ENCODE data around the gene PNKP. TPM values are rescaled to one million over a fixed set of nuclear protein-coding genes. Genes with fewer than 3 reads are reported as not detected.
A peak's percentile ranks its signal among the peaks of the same experiment; 100 is the strongest.

PNKP gene
- total RNA-seq, 4 donors from 2014 or later, result 14.9 to 43.4 (median 21.1) TPM

DNA sequence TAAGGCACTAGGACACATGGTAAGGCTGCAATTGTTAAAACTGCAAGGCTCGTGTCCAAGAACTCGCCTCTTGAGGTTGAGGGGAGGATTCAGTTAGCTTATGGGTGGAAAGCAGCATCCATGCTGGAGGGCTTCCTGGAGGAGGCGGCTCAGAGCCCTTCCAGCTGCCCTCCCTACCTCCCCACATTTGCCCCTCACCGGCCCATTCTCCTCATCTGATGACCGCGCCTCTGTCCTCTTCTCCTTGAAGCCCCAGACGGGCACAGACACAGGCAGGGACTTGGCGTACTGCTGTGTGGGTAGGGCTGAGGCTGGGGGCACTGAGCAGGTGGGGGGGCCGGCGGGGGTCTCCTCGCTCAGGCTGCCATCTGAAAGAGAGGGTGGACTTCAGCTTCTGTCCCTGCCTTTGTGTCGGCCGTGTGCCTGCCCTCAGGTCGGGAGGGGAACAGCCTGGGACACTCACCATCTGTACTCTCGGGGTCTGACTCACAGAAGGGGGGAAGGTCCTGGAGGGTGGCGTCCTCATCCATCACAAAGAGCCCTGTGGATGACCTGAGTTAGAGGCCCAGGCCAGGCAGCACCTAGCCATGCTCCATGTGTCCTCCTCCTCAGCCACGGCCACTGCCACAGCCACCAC is 4.1 kb upstream of the PNKP start:
- intact Hi-C loops (cut with DNase I; ENCODE audit: low total_unique reads), result loop anchor here (10.0 kb wide), 1 partner anchor 1237 kb away; the partner anchor contains the start of gene DBP

DNA sequence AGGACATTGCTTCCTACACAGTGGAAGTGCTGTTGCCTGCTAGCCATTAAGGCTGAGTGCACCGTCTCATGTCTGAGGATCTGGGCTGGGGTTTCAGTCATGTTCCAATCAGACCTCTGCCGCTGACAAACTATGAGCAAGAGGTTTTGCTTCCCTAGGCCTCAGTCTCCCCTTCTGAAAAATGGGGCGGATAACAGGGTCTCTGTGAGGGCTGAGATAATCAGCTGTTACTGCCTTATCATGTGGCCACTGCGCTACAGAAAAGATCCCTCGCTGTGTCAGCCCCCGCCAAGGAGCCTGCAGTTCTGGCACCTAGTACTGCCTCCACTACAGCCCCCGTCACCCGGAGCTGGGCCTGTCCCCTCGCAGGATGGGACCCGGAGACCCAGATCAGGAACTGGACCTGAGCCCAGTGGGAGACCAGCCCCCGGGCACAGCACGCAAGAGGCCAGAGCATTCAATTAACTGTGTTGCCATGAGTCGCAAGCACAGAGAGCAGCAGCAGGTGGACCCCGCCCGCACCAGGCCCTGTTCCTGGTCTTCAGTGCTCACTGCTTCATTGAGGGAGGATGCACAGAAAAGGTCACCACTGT is 3.0 kb upstream of the PNKP start:
- no peaks in the 10 kb centered on the region for H3K27me3 ChIP-seq
- H3K9me3 ChIP-seq, result no peaks in the 10 kb centered on the region
- H3K27ac ChIP-seq, result peak overlapping the region; percentile 84 to 98 (median 96)
- DNase-seq (no peak), ATAC-seq (no peak)
- peak overlapping the region; percentile 56 to 66 (median 61) for H3K4me3 ChIP-seq
- in situ Hi-C loops (cut with MboI; ENCODE audit: low sequenced_read_pairs in 4 of 4) (loop anchor here in 2 of 4 donors (10.0 kb wide), 1 partner anchor 56 kb away; the partner anchor contains the start of genes FUZ (in 2 of the 2) and MED25 (in 2 of the 2)), intact Hi-C loops (cut with DNase I; ENCODE audit: low total_unique reads) (loop anchor here (10.0 kb wide), 1 partner anchor 1236 kb away; the partner anchor contains the start of gene DBP)
- H3K4me1 ChIP-seq, result peaks cover 57% of the 10 kb centered on the region in 2 donors
- peaks cover 0 to 16% of the 10 kb centered on the region in 2 donors for H3K36me3 ChIP-seq
- TF ChIP-seq POLR2A (IDR thresholded peaks at IDR 0.05), result no peak
- TF ChIP-seq, protein P1, sequence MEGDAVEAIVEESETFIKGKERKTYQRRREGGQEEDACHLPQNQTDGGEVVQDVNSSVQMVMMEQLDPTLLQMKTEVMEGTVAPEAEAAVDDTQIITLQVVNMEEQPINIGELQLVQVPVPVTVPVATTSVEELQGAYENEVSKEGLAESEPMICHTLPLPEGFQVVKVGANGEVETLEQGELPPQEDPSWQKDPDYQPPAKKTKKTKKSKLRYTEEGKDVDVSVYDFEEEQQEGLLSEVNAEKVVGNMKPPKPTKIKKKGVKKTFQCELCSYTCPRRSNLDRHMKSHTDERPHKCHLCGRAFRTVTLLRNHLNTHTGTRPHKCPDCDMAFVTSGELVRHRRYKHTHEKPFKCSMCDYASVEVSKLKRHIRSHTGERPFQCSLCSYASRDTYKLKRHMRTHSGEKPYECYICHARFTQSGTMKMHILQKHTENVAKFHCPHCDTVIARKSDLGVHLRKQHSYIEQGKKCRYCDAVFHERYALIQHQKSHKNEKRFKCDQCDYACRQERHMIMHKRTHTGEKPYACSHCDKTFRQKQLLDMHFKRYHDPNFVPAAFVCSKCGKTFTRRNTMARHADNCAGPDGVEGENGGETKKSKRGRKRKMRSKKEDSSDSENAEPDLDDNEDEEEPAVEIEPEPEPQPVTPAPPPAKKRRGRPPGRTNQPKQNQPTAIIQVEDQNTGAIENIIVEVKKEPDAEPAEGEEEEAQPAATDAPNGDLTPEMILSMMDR (IDR thresholded peaks at IDR 0.05 in 4 of 5, conservative IDR thresholded peaks at IDR 0.05 in 1 of 5), result no peak

More for the DNA sequence above, 4.1 kb upstream of the PNKP start:
- Histone ChIP-seq H3K27ac (peak overlapping the region in 1 of 4 donors; percentile 14), H3K4me1 (peaks cover 52 to 53% of the 10 kb centered on the region in 2 donors), H3K9me3 (no peaks in the 10 kb centered on the region), H3K36me3 (peaks cover 0 to 16% of the 10 kb centered on the region in 2 donors), H3K4me3 (no peak overlapping the region), H3K27me3 (no peaks in the 10 kb centered on the region)
- TF ChIP-seq POLR2A (IDR thresholded peaks at IDR 0.05), result no peak
- TF ChIP-seq, protein P1 (IDR thresholded peaks at IDR 0.05 in 4 of 5, conservative IDR thresholded peaks at IDR 0.05 in 1 of 5), result no peak
- ATAC-seq, result no peak
- no peak for DNase-seq
- in situ Hi-C loops (cut with MboI; ENCODE audit: low sequenced_read_pairs in 4 of 4), result loop anchor here in 2 of 4 donors (10.0 kb wide), 1 partner anchor 57 kb away; the partner anchor contains the start of genes FUZ (in 2 of the 2) and MED25 (in 2 of the 2)

DNA sequence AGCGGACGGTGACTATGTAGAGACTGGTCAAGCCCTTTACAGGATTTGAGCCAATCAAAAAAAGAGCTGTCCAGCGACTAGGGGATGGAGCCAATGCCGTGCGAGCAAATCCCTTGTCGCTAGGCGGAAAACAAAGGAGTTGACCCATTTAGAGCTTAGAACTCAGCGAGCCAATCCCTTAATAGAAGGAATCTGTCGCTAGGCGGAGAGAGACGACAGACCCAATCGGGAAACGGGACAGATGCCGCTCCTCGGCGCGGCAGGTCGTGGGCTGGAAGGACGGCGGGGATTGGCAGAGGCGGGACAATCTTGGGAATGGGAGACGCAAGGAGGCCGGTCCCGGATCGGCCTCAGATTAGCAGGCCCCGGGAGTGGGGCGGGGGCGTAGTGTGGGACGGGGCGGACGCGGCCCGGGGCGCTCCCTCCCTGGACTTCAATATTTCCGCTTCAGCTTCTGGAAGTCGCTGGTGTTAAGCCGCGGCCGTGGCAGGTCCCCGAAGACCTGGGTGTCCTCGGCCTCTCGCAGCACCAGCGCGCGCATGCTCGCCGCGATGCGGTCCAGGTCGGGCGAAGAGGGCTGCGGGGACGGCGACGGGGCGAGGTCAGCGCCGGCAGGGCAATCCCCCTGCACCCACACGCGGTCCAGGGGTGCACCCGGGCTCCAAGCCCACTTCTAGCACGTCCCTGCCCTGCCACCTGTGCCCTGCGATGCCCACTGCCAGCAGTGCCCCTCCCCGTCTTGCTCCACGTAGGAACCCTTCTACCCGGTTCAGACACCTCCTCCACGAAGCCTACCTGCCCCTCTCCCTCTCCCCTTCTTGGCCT is 2.3 kb upstream of the PNKP start:
- H3K9me3 ChIP-seq, result no peaks in the 10 kb centered on the region
- H3K27ac ChIP-seq, result peak overlapping the region; percentile 96 to 99 (median 98)
- H3K36me3 ChIP-seq, result peaks cover 0 to 14% of the 10 kb centered on the region in 2 donors
- TF ChIP-seq POLR2A (IDR thresholded peaks at IDR 0.05), result peak; percentile 70 to 79
- TF ChIP-seq, protein P1 (IDR thresholded peaks at IDR 0.05 in 4 of 5, conservative IDR thresholded peaks at IDR 0.05 in 1 of 5), result peak in 2 of 5 experiments; percentile 22 to 28
- peaks cover 55 to 56% of the 10 kb centered on the region in 2 donors for H3K4me1 ChIP-seq
- in situ Hi-C loops (cut with MboI; ENCODE audit: low sequenced_read_pairs in 4 of 4), result loop anchor here in 2 of 4 donors (10.0 kb wide), 1 partner anchor 55 kb away; the partner anchor contains the start of genes FUZ (in 2 of the 2) and MED25 (in 2 of the 2)
- peak overlapping the region; percentile 56 to 66 (median 61) for H3K4me3 ChIP-seq
- ATAC-seq (peak; percentile 90 to 91), DNase-seq (peak; percentile 96 to 98)
- no peaks in the 10 kb centered on the region for H3K27me3 ChIP-seq
- intact Hi-C loops (cut with DNase I; ENCODE audit: low total_unique reads), result loop anchor here (10.0 kb wide), 1 partner anchor 1235 kb away; the partner anchor contains the start of gene DBP

DNA sequence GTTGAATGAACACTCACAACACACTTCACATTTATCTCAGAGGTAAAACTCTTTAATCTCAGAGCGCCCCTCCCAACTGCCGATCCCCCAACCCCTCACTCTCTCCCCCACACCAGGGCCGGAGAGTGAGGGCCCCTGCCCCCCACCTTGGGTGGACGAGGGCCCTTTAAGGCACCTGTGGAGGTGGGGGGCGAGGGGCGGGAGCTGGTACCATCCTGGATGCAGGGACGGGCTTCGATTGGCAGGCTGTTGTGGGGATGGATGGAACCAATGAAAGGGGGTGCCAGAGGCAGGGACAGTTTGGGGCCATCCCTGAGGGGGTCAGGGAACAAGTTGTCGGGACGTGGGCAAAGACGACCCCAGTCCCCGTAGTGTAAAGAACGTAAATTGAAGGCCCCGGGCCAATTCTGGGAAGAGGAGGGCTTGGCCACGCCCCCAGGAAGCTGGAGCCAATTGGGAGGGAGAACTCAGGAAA is 1.7 kb upstream of the PNKP start:
- Histone ChIP-seq H3K36me3 (peaks cover 0 to 11% of the 10 kb centered on the region in 2 donors), H3K4me3 (peak overlapping the region; percentile 40 to 58 (median 55)), H3K27ac (peak overlapping the region; percentile 96 to 99 (median 98)), H3K27me3 (no peaks in the 10 kb centered on the region), H3K9me3 (no peaks in the 10 kb centered on the region), H3K4me1 (peaks cover 48 to 50% of the 10 kb centered on the region in 2 donors)
- in situ Hi-C loops (cut with MboI; ENCODE audit: low sequenced_read_pairs in 4 of 4), result no loop called here
- intact Hi-C loops (cut with DNase I; ENCODE audit: low total_unique reads), result no loop called here
- TF ChIP-seq, protein P1 (IDR thresholded peaks at IDR 0.05 in 4 of 5, conservative IDR thresholded peaks at IDR 0.05 in 1 of 5), result no peak
- TF ChIP-seq POLR2A (IDR thresholded peaks at IDR 0.05), result no peak
- ATAC-seq (peak in 1 of 2 donors; percentile 5), DNase-seq (no peak)

Measured in gastrocnemius medialis (tissue), 4 donors.